ENCODE data around the gene KLHL3. TPM values are rescaled to one million over a fixed set of nuclear protein-coding genes. Genes with fewer than 3 reads are reported as not detected.

Gene KLHL3
- total RNA-seq, 2 donors from 2014 or later = 24.6 to 38.2 TPM

DNA sequence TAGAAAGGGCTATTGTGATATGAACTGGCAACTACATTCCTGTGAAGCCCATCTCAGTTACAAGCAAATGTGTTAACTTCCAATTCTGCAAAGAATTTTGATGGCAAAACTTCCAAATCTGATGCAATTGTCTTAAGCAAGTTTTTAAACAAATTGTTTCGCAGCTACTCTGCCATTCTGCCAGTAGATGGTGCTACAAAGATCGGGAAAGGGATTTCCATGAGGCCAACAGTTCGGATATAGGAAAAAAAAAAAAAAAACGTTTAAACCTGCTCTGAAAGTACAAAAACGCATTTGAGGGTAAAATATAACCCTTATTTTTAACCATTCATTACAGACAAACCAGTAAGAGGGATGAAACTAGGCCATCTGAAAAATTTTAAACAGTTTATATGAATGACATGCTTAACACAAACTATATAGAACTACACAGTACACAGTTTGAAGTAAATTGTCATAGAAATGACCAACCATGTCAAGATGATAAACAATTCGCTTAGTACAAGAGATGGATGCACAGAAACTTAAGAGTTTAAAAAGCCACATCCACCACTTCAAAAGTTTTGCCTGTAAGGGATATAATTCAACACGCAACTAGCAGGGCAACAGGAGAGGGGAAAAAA is 16.1 kb upstream of the KLHL3 start:
- H3K4me3 ChIP-seq = peak overlapping the region; percentile 91 to 96
- H3K36me3 ChIP-seq = no peaks in the 10 kb centered on the region
- peaks cover 0 to 37% of the 10 kb centered on the region in 2 donors for H3K4me1 ChIP-seq
- DNase-seq (ENCODE audit: low spot score) = no peak
- H3K27me3 ChIP-seq = no peaks in the 10 kb centered on the region
- no peaks in the 10 kb centered on the region for H3K9me3 ChIP-seq
- peak overlapping the region; percentile 100 for H3K27ac ChIP-seq
- TF ChIP-seq, protein P1, sequence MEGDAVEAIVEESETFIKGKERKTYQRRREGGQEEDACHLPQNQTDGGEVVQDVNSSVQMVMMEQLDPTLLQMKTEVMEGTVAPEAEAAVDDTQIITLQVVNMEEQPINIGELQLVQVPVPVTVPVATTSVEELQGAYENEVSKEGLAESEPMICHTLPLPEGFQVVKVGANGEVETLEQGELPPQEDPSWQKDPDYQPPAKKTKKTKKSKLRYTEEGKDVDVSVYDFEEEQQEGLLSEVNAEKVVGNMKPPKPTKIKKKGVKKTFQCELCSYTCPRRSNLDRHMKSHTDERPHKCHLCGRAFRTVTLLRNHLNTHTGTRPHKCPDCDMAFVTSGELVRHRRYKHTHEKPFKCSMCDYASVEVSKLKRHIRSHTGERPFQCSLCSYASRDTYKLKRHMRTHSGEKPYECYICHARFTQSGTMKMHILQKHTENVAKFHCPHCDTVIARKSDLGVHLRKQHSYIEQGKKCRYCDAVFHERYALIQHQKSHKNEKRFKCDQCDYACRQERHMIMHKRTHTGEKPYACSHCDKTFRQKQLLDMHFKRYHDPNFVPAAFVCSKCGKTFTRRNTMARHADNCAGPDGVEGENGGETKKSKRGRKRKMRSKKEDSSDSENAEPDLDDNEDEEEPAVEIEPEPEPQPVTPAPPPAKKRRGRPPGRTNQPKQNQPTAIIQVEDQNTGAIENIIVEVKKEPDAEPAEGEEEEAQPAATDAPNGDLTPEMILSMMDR (IDR thresholded peaks at IDR 0.05) = peak; percentile 75 to 84

DNA sequence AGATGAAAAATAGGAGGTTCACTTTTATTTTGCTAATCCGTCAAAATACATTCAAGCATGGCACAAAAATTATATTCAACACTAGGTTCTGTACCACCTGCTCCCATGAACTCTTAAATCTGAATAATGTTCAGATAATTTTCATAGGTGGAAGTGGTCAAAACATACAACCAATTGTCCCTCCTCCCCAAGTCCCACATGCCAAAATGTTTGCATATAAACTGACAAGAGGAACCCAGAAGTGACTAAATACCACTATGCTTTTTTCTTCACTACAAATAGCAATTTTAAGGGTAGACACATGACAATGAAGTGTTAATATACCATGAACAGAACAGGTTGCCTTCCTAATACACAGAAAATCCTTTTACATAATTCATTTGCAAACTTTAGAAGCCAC is 14.5 kb upstream of the KLHL3 start:
- no peak overlapping the region for H3K27ac ChIP-seq
- H3K36me3 ChIP-seq = no peaks in the 10 kb centered on the region
- H3K27me3 ChIP-seq = no peaks in the 10 kb centered on the region
- H3K9me3 ChIP-seq = no peaks in the 10 kb centered on the region
- TF ChIP-seq, protein P1 (IDR thresholded peaks at IDR 0.05) = no peak
- peaks cover 0 to 37% of the 10 kb centered on the region in 2 donors for H3K4me1 ChIP-seq
- H3K4me3 ChIP-seq = no peak overlapping the region
- no peak for DNase-seq (ENCODE audit: low spot score)

DNA sequence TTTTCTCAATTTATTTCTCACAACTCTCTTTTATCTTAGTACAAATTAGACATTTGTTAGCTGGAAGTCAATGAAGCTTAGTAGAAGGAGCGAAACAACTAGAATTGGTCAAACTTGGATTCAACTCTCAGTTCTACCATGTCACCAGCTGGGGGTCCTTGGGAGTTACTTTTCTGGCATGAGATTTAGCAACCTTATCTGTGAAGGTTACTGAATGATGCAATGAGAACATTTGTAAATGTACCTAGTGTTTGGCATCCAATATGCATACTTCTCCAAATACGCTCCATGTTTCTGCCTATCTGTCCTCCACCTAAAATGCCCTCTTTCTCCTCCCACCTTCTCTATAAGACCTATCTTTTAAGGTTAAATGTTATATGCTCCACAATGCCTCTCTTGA is 12.0 kb upstream of the KLHL3 start:
- Histone ChIP-seq H3K4me3 (no peak overlapping the region), H3K9me3 (no peaks in the 10 kb centered on the region), H3K27ac (no peak overlapping the region), H3K36me3 (no peaks in the 10 kb centered on the region), H3K27me3 (no peaks in the 10 kb centered on the region), H3K4me1 (peaks cover 0 to 33% of the 10 kb centered on the region in 2 donors)
- DNase-seq (ENCODE audit: low spot score) = no peak
- TF ChIP-seq, protein P1 (IDR thresholded peaks at IDR 0.05) = no peak

DNA sequence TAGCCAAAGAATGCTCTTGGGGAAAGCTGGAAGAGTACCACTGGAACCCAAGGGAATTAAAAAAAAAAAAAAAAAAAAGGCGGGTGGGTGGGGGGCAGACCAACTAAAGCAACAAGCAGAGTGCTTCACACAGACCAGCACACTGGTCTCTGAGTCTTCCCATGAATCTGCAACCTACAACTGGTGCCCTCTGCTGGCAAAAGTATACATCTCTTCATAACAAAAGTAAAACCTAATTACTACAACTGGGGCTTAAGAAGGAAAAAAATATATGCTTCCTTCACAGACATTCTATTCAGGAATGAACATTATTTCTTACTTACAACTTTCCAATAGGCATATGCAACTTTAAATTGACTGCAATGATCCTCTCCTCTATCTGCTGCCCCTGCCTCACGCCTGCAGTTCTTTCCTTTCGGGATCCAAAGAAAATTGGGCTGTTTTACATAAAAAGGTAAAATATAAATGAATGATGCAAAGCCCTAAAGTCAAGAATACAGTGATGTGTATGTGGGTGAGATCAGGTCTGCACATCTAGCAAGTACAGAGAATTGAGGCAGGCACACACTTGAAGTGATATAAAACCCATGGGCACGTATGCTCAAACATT is 7.2 kb upstream of the KLHL3 start:
- peaks cover 0 to 8% of the 10 kb centered on the region in 2 donors for H3K4me1 ChIP-seq
- H3K27me3 ChIP-seq = no peaks in the 10 kb centered on the region
- peak; percentile 63 for DNase-seq (ENCODE audit: low spot score)
- no peaks in the 10 kb centered on the region for H3K36me3 ChIP-seq
- no peaks in the 10 kb centered on the region for H3K9me3 ChIP-seq
- TF ChIP-seq, protein P1 (IDR thresholded peaks at IDR 0.05) = peak; percentile 42 to 75
- H3K4me3 ChIP-seq = no peak overlapping the region
- no peak overlapping the region for H3K27ac ChIP-seq

DNA sequence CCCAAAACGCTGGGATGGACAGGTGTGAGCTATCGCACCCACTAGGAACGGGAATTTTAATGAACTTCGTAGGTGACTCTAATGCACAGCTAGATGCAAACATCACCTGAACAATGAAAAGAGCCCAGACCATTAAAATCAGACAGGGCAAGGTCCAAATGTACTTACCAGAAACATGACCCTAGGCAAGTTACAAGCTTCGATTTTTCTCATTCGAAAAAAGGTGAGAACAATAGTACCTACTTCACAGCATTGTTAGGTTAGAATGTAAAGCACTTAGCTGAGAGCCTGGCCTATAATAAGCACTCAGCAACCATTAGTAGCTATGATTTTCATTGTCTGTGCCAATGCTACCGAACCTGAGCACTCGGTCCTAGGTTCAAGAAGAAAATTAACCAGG is 5.8 kb upstream of the KLHL3 start:
- H3K9me3 ChIP-seq = no peaks in the 10 kb centered on the region
- H3K27me3 ChIP-seq = no peaks in the 10 kb centered on the region
- H3K36me3 ChIP-seq = no peaks in the 10 kb centered on the region
- peaks cover 0 to 22% of the 10 kb centered on the region in 2 donors for H3K4me1 ChIP-seq
- no peak overlapping the region for H3K4me3 ChIP-seq
- TF ChIP-seq, protein P1 (IDR thresholded peaks at IDR 0.05) = no peak
- H3K27ac ChIP-seq = no peak overlapping the region
- no peak for DNase-seq (ENCODE audit: low spot score)
